HG03103 (cell line): ENCODE results near the gene KCNG2.

Experiments
- ATAC-seq: cut with Tn5 transposase; IDR thresholded peaks from one replicate; pipeline ENCODE4 v1.9.1; 2021; ENCODE audit warnings: low read depth; ENCODE audit not compliant: unreplicated experiment

Gene KCNG2

DNA sequence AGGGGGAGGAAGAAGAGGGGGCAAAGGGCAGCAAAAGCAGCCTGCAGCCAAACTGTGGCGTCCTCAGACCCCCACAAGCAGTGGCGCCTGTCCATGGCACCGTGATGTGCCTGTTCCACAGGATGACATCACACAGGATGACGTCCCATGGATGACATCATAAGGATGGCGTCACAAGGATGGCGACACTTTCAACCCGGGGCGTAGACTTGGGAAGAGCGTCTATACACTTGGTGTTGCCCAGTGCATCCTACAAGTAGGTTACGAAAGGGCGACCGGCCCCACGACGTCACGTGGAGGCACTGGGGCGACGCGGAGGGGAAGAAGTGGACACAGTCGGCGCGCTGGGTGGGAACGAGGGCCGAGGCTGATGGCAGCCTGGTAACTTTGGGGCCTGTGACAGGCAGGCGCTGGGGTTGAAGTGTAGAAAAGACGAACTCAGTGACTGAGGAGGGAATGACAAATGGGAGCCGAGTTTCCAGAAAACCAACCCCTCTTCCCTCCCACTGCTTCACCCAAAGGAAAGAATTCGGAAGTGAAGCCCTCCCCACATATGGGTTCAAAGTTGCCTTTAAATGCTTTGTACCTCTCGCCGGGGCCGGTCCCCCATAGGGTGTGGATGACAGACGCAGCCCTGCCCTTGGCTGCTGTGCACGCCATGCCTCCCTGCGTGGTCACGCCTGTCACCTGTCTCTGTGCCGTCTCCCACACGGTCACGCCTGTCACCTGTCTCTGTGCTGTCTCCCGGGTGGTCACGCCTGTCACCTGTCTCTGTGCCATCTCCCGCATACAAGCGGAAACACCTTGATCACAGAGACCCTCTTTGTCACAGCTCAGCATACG is 13.4 kb upstream of the KCNG2 start:
- no peak for ATAC-seq

GRCh38 chr18:79784965-79785770 is 12.6 kb upstream of the KCNG2 start:
- no peak for ATAC-seq

DNA sequence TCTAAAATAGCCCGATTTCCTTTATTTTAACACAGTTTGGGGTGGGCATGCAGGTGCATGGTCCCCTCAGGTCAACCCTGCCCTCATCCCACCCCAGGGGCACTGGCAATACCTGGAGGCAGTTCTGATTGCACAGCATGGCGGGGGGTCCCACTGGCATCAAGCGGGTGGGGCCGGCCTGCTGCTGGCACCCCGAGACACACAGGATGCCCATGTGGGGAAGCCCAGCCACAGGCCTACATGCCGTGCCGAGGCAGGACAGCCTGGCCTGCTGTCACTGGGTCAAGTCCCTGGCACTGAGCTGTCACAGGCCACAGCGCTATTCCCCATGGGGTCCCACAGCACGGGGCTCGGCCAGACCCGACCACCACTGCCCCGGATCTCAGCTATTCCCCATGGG is 11.9 kb upstream of the KCNG2 start:
- ATAC-seq, result no peak

DNA sequence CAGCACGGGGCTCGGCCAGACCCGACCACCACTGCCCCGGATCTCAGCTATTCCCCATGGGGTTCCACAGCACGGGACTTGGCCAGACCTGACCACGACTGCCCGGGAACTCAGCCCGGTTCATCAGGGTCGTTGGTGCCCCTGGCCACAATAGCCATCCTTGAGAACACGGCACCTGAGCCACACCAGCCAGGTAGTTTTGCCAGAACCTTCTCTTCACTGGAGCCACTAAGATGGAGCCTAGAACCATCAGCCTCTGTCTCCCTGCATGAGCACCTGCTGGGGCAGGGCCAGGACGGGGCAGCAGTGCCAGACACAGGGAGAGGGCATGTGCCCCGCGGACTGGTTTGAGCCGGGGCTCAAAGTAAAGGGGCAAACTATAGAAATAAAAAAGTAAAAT is 11.4 kb upstream of the KCNG2 start:
- no peak for ATAC-seq

DNA sequence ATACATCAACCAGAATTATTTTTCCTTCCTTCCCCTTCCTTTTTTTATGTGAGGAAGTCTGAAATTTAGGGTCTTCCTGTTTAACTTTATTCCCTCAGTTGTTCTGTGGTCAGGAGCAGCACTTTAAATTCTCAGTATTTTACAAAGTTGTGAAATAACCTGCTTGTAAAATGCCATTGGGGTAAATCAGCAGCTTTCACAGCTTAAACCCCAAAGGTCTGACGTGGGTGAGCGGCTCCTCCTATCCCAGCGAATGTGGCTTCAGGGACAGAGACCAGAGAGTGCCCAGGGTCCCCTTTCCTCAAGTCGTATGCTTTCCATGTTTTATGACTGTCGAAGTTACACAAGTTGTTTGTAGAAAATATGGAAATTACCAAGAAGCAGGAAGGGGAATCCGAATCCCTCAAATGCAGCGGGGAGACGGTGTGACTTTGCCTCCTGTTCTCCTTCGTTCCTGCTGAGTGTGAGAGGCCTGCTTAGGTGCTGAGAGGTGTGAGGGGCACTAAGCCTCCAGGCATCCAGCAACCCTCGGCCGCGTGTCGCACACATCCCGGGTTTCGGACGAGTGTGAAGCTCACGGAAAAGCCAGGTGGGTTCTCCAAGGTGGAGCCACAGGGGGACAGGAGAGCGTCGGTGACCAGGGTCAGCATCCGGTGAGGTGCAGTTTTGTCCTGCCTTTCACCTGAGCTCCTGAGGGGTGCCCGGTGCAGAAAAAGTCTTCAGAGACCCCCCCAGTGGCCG is 10.8 kb upstream of the KCNG2 start:
- ATAC-seq, result no peak

- ATAC-seq, result no peak
Observed at GRCh38 chr18:79787527-79787864, 10.2 kb upstream of the KCNG2 start.

- no peak for ATAC-seq
Observed at GRCh38 chr18:79787865-79788733, 9.6 kb upstream of the KCNG2 start.

DNA sequence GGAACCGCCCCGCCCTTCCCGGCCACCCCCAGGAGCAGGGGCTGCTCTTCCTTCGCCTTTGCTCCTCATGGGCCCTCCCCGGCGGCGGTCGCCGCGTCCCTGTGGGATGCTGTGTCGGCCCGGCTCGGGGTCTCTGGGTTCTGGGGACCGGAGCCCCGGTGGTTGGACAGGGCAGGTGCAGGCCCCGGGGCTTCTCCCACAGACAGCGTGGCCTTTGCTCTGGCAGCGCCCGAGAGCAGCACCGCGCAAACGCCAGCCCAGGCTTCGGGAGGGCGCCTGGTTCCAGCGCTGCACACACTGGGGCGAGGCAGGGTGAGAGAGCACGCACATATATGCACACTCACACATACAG is 9.0 kb upstream of the KCNG2 start:
- no peak for ATAC-seq

- ATAC-seq, result no peak
Observed at GRCh38 chr18:79789091-79789891, 8.4 kb upstream of the KCNG2 start.

DNA sequence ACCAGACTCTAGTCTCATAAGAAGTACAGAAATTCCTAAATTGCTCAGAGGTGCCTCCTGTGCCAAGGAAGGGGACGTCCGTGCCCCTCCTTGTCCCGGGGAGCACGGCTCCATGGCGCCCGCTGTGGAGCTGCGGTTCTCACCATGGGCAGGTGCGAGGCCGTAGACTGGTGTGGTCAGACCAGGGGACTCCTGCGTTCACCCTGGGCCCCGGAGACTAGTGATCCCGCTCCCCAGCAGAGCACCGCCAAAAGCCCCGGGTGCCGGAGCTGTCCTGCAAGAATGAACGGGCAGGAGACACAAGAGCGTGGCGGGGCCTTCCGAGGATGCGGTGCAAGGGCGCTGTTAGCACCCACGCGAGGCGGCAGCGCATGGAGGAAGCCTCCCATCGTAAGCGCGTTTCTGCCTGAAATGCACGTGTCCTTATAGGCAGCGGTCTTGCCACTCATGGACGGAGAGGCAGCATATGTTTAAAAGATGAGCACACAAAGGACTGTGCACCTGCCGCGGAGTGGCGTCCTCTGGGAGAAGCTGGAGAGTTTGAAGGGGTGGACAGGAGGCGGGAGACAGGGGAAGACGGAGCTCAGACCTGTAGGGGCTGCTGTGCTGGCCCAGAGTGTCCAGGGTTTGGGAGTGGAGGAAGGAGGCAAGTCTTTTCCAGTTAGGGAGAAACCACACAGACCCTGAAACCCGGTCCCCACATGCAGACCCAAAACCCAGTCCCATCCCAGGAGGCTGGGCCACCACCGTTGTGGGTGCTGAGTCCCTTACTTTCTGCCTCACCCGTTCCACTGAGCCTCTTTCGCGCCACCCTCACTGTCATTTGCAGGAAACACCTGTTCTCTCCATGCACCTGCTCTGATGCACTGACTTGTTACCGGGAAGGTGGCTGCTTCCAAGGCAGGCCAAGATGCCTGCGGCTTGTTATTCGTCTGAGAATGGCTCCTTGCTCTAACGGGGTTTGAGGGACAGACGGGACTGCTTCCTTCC is 7.5 kb upstream of the KCNG2 start:
- ATAC-seq, result no peak

DNA sequence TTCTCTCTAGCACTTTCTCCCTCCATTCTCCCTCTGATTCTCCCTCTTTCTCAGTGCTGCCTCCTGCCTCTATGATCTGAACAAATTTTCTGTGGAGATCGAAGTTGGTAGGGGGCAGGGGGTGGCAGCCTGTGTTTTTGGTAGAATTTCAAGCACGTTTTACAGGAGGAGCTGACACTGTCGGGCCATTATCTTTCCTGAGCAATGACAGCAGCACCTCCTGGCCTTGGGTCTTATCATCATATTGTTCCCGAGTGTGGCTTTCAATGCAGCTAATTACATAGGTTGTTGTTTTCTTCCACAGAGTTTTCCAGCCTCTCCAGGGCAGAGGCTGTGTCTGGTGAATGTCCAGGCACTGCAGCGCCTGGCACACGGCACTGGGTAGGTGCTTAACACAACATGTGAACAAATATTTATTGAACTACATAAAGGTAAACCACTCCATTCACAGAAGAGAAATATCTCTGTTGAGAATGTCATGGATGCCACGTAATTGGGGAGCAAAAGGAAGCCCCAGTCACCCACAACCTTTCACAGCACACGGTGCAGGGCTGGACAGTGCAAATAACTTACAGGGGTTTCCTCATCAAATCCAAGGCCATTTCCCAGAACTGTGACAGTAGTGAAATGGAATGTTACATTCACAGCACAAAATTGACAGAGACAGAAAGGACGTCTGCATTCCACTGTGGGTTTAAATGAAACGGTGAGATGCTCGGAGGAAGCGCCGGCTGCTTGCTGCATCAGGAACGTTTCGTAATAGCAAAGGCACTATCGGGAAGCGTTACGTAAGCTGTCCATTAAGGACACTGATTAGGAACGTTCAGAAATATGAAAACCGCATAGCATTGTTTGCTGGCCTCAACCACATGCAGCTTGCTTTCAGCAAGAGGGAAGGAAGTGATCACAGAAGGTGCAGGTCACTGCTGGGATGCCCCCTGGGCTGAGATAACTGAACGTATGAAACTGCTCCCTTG is 6.5 kb upstream of the KCNG2 start:
- no peak for ATAC-seq

DNA sequence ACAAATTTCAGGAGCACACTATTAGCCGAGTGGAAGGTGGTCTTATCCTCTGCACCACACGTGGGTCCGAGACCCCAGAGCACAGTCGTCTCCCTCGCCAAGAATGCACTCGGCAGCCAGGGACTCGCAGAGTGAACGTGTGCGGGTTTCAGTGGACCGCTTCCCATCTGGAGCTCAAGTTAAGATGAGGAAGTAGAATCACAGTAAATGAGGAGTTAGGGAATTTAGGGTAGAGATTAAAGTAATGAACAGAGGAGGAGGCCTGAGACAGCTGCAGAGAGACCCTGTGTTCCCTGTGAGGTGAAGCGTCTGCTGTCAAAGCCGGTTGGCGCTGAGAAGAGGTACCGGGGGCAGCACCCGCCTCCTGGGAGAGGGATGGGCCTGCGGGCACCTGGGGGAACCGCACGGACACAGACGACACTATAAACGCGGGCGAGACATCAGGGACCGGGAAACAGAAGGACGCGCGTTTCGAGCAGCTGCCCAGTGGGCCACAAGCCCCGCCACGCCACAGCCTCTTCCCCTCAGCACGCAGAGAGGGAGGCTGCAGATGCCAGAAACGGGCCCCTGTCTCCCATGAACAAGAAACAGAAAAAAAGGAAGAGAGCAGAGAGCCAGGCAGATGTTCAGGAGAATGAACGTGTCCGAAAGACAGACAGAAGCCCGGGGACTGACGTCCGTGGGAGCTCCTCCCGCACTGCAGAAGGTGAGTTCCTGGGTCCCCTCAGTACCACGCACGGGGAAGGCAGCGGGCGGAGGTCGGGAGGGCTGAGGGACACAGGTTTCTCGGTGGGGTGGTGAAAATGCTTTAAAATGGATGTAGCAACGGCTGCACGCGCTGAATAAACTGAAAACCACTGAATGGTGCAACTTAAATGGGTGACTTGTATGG is 5.4 kb upstream of the KCNG2 start:
- no peak for ATAC-seq

GRCh38 chr18:79792988-79793355 is 4.8 kb upstream of the KCNG2 start:
- ATAC-seq, result no peak

GRCh38 chr18:79794846-79795245 is 2.9 kb upstream of the KCNG2 start:
- no peak for ATAC-seq

- no peak for ATAC-seq
Observed at GRCh38 chr18:79795446-79795845, 2.3 kb upstream of the KCNG2 start.

DNA sequence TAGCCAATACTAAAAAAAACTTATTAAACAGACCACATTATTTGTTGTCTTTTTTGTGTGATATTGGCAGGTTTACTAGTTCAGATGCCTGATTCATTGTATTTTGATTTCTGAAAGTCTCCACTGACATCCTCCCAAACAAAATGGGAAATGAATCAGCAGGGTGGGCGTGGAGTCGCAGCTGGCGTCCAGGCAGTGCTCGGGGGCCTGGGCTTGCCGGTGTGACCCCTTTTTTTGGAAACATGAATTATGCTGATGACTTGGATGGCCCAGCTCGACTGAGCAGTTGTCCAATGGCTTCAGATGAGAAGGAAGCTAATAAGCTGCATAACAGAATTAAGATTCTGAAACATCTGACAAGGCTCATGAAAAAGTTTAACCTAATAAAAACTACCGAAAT is 1.7 kb upstream of the KCNG2 start:
- no peak for ATAC-seq
